HG02885 (cell line): ENCODE results near the gene RAB32.

ENCODE experiments used
- ATAC-seq: cut with Tn5 transposase; IDR thresholded peaks from one replicate; pipeline ENCODE4 v1.9.1; 2021; ENCODE audit warnings: mild to moderate bottlenecking; ENCODE audit not compliant: unreplicated experiment, poor library complexity

RAB32 gene

DNA sequence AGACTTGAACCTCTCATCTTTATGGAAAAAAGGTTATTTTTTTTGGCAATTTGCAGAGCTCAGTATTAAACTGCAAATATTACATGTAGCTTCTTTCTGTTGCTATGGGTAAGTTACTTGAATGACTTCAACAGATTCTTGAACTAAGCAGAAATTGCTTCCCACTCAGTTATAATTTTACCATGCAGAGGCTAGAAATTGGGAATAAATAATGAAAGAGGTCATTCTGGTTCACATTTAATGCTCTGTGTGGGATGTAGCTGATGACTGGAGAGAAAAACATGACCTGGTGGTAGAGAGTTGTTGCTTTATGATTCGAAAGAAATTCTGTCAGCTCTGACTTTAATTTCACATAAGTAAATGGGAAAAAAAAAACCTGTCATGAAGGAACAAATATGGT is 38.3 kb downstream of the RAB32 start:
- ATAC-seq: no peak

DNA sequence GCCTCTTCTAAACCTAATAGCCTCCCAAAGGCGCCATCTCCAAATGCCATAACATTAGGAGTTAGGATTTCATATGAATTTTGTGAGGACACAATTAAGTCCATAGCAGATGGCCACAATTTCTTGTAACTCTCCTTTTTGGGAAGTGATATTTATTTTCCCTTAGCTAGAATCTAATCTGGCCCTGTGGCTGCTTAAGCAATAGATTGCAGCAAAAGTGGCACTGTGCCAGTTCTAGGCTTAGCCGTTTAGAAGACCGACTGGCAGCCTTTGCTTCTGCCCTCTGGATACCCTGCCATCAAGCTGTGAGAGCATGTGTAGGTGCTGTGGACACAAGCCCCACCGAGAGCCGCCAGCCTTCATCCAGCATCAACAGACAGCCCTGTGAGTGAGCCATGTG is 39.2 kb downstream of the RAB32 start:
- ATAC-seq: no peak

- ATAC-seq: no peak
Observed at GRCh38 chr6:146583966-146584365, 40.3 kb downstream of the RAB32 start.

- no peak for ATAC-seq
Observed at GRCh38 chr6:146587459-146587858, 43.8 kb downstream of the RAB32 start.

- ATAC-seq: no peak
Observed at GRCh38 chr6:146590492-146590891, 46.9 kb downstream of the RAB32 start.

DNA sequence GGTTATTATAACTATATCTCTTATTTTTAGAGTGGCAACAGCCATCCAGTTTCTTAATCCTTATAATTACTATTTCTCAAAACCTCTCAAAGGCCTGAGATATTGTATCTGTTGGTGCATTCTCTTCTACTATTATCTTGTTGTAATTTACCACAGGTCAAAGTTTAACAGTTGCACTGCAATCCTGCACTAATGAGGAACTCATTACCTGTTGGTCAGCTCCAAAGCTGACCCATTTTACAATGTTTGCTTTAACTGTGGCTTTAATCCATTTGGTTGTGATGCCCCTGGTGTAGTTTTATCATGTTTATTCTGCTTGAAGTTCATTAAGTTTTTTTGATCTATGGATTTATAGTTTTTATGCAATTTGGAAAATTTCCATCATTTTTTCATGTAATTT is 48.8 kb downstream of the RAB32 start:
- ATAC-seq: no peak

DNA sequence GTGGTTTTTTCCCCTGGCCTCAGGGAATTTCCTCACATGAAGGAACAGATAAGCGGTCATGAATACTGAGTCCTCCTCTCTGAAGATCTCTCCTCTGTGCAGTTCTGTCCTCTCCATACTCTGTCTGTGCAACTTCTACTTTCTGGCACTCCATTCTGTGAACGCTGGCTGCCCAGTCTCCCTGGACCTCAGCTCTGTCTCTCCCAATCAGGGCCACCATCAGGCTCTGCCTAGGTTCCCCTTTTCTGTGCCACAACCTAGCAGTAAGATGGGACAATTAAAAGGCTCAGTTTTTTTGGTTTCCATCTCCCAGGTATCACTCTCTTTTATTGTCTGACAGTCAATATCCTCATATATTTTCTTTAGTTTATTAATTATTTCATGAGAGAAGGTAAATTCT is 50.4 kb downstream of the RAB32 start:
- ATAC-seq: no peak

- no peak for ATAC-seq
Observed at GRCh38 chr6:146594495-146594894, 50.9 kb downstream of the RAB32 start.

DNA sequence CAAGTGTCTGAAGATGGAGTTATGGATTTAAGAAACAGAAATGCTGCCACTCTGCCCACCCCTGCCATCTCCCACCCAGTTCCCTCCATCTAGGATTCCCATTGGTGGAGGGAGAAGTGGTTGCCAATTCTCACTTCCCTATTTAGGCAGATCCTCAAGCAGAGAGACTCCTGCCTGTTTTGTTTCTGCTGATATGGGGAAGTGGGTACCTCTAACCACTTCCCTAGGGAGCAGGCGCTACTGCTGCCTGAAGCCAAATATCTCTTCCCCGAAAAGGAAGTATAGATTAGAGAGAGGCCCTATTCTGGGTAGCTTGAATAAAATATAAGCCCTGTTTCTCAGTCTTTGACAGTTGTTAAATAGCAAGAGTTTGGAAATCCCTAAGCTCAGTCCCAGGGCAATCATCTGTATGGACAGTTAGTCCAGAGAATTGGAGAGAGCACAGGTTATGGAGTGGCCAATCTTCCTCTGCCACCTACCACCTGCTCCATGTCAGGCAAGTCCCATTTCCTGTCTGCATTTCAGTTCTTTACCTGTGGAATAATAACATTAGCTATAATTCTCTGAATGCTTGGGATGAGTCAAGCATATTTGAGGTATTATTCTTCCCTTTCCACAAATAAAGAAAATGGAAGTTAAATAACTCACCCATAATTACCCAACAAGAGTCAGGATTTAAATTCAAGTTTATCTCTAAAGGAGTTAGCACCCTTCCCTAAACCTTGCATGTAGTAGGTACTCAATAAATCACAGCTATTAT is 52.5 kb downstream of the RAB32 start:
- no peak for ATAC-seq

- ATAC-seq: peak; percentile 53
Observed at GRCh38 chr6:146598772-146599405, 55.3 kb downstream of the RAB32 start, which contains the start of gene ADGB. Gene ADGB, plus strand, starts transcription at chr6:146598972. Its CDS starts 69 bp downstream, at chr6:146599041.

GRCh38 chr6:146601352-146601751 is 57.7 kb downstream of the RAB32 start:
- no peak for ATAC-seq

GRCh38 chr6:146602526-146602925 is 58.9 kb downstream of the RAB32 start:
- ATAC-seq: no peak
